HepG2 (cell line): ENCODE results near the gene SRC. TPM values are rescaled to one million over a fixed set of nuclear protein-coding genes. Genes with fewer than 3 reads are reported as not detected.

Source experiments
- ARNT ChIP-seq: fragments of 450-650 bp; IDR thresholded peaks from 2 replicates; pipeline ENCODE4 v1.6.1; 2017
- CHCHD3 ChIP-seq: sonication (generic); formaldehyde crosslinking; IDR thresholded peaks from 2 replicates; pipeline ENCODE4 v1.8.0; 2022; ENCODE audit warnings: mild to moderate bottlenecking, missing genetic modification reagents, moderate library complexity
- DPF2 ChIP-seq: sonication (generic); formaldehyde crosslinking; IDR thresholded peaks from 2 replicates; pipeline ENCODE4 v1.4.0; 2020; ENCODE audit warnings: mild to moderate bottlenecking, low read depth, missing genetic modification reagents, borderline replicate concordance
- HES4 ChIP-seq: sonication (generic); formaldehyde crosslinking; IDR thresholded peaks from 2 replicates; pipeline ENCODE4 v1.9.0; 2021; ENCODE audit warnings: mild to moderate bottlenecking, missing genetic modification reagents, borderline replicate concordance
- KDM5B ChIP-seq: sonication (generic); formaldehyde crosslinking; IDR thresholded peaks from 2 replicates; pipeline ENCODE4 v1.4.0; 2020; ENCODE audit warnings: missing genetic modification reagents, mild to moderate bottlenecking, borderline replicate concordance
- KMT2B ChIP-seq: IDR thresholded peaks from 2 replicates; pipeline ENCODE4 v1.6.1; 2016; ENCODE audit warnings: missing genetic modification reagents, missing compliant biosample characterization
- MLXIP ChIP-seq: sonication (generic); formaldehyde crosslinking; IDR thresholded peaks from 2 replicates; pipeline ENCODE4 v1.9.0; 2021; ENCODE audit warnings: missing genetic modification reagents, borderline replicate concordance
- RFX3 ChIP-seq: IDR thresholded peaks from 2 replicates; pipeline ENCODE4 v1.6.1; 2016; ENCODE audit warnings: missing biosample characterization, missing genetic modification reagents
- SNAPC4 ChIP-seq: sonication (generic); formaldehyde crosslinking; IDR thresholded peaks from 2 replicates; pipeline ENCODE4 v1.4.0; 2020; ENCODE audit warnings: mild to moderate bottlenecking, missing genetic modification reagents
- SP1 ChIP-seq, 2 experiments: fragments of 450-650 bp in 1 of 2; sonication (generic) in 1 of 2; formaldehyde crosslinking in 1 of 2; IDR thresholded peaks; 2 replicates each; pipeline versions ENCODE4 v1.4.0 to v1.6.1; 2016 to 2020; ENCODE audit warnings: missing genetic modification reagents in 1 of 2
- SRY ChIP-seq: sonication (generic); formaldehyde crosslinking; IDR thresholded peaks from 2 replicates; pipeline ENCODE4 v1.8.0; 2022; ENCODE audit warnings: mild to moderate bottlenecking, missing genetic modification reagents
- ZBTB20 ChIP-seq: sonication (generic); formaldehyde crosslinking; IDR thresholded peaks from 2 replicates; pipeline ENCODE4 v1.8.1; 2023; ENCODE audit warnings: missing genetic modification reagents, low read depth, mild to moderate bottlenecking, borderline replicate concordance
- ZFYVE20 ChIP-seq: sonication (generic); formaldehyde crosslinking; IDR thresholded peaks from 2 replicates; pipeline ENCODE4 v1.8.0; 2023; ENCODE audit warnings: low read depth, mild to moderate bottlenecking, moderate library complexity, missing genetic modification reagents, borderline replicate concordance
- ZNF333 ChIP-seq: sonication (generic); formaldehyde crosslinking; IDR thresholded peaks from 2 replicates; pipeline ENCODE4 v1.4.0; 2020; ENCODE audit warnings: mild to moderate bottlenecking, missing genetic modification reagents, borderline replicate concordance
- ZNF512 ChIP-seq: sonication (generic); formaldehyde crosslinking; IDR thresholded peaks from 2 replicates; pipeline ENCODE4 v1.4.0; 2020; ENCODE audit warnings: mild to moderate bottlenecking, missing genetic modification reagents
- ZNF709 ChIP-seq: sonication (generic); formaldehyde crosslinking; IDR thresholded peaks from 2 replicates; pipeline ENCODE4 v1.5.0; 2020; ENCODE audit warnings: mild to moderate bottlenecking, missing genetic modification reagents
- polyA plus RNA-seq, 8 experiments: library from polyadenylated mRNA; depleted of rRNA in 3 of 8; stranded (reverse) in 7 of 8; unstranded in 1 of 8; fragments of >200 nt; fragmentation: Illumina TruSeq in 4 of 8; extraction: Trizol in 4 of 8; gene quantifications; 2 replicates each; pipeline versions ENCODE4 v1.2.1 to v1.2.3, GENCODE V29; 2011 to 2016; ENCODE audit warnings: low read depth in 4 of 8, missing spikeins in 1 of 8, mixed read lengths in 1 of 8; ENCODE audit not compliant: insufficient read depth in 1 of 8
- total RNA-seq, 5 experiments: library from RNA; depleted of rRNA; stranded (reverse); fragments of >200 nt; fragmentation: Illumina TruSeq; extraction: Trizol; gene quantifications; 2 replicates each; pipeline ENCODE4 v1.2.3, GENCODE V29; 2016; ENCODE audit warnings: low read depth in 1 of 5

The SRC gene
- total and polyA plus RNA-seq, 2 of the 13 experiments (the other 11 are each of a cell fraction or from before 2014, with no cell fraction given): 54.7 to 192 TPM

- no peak for TF ChIP-seq MLXIP (CRISPR knock-in tag)
- peak; percentile 90; the same call in 1 of the 2 replicates for TF ChIP-seq ZNF333 (CRISPR knock-in tag)
- TF ChIP-seq DPF2 (CRISPR knock-in tag): peak; percentile 50; the same call in 1 of the 2 replicates
- TF ChIP-seq ZBTB20 (CRISPR knock-in tag): peak; percentile 81
- TF ChIP-seq ZFYVE20 (CRISPR knock-in tag): no peak
- TF ChIP-seq CHCHD3 (CRISPR knock-in tag): no peak
- TF ChIP-seq SNAPC4 (CRISPR knock-in tag): peak; percentile 92; the same call in 1 of the 2 replicates
- TF ChIP-seq RFX3: no peak
- TF ChIP-seq KMT2B (CRISPR knock-in tag): no peak; the same call in 1 of the 2 replicates
- TF ChIP-seq ARNT: no peak
- TF ChIP-seq ZNF512 (CRISPR knock-in tag): no peak
- TF ChIP-seq SRY (CRISPR knock-in tag): no peak; the same call in 1 of the 2 replicates
- TF ChIP-seq ZNF709 (CRISPR knock-in tag): peak; percentile 48; the same call in 1 of the 2 replicates
- no peak for TF ChIP-seq SP1 (IDR thresholded peaks at IDR 0.05)
- 0 out of 2 replicates have a peak, but pooled peaks have one; percentile 29 for TF ChIP-seq SP1 (CRISPR knock-in tag; IDR thresholded peaks at IDR 0.05)
- peak; percentile 78 for TF ChIP-seq KDM5B (CRISPR knock-in tag)
- peak; percentile 93 for TF ChIP-seq HES4
Observed at GRCh38 chr20:37344506-37345338, 1.2 kb upstream of the SRC start (continued).
